H1 (cell line): Measurements from ENCODE around the gene MRPL28. TPM values are rescaled to one million over a fixed set of nuclear protein-coding genes. Genes with fewer than 3 reads are reported as not detected.
A peak's percentile ranks its signal among the peaks of the same experiment; 100 is the strongest.

ENCODE experiments used
- CTCF ChIA-PET: fragments of 300-600 bp; sonication (Branson Sonifier 250); formaldehyde crosslinking; loops from one replicate; lab custom pipeline; 2021; ENCODE audit not compliant: partially characterized antibody; lab: Charles Lee
- POLR2A ChIA-PET: fragments of 300-600 bp; sonication (Branson Sonifier 250); formaldehyde crosslinking; loops from one replicate; lab custom pipeline; 2021; ENCODE audit warnings: inconsistent platforms; ENCODE audit not compliant: partially characterized antibody; lab: Charles Lee
- DNase-seq, 2 experiments: peaks; one replicate each; pipeline versions ENCODE4 v3.0.0 to v3.0.0-alpha.2; 2010 to 2022; ENCODE audit warnings: low spot score in 2 of 2, low read depth in 1 of 2, mixed read lengths in 1 of 2
- FAIRE-seq: peaks from 2 replicates; lab custom pipeline; 2011; peaks lifted over from hg19 to GRCh38; lab: Jason Lieb, UNC
- H2AFZ ChIP-seq: 2 replicates; pipeline ENCODE4 v1.8.1; 2012; ENCODE audit warnings: low read length, inconsistent platforms
- H2AK5ac ChIP-seq: 2 replicates; pipeline ENCODE4 v1.6.1; 2013; ENCODE audit warnings: low read depth, low read length
- H2BK120ac ChIP-seq: replicated peaks from 2 replicates; pipeline ENCODE3; 2013; ENCODE audit warnings: low read depth, low read length, inconsistent platforms
- H2BK12ac ChIP-seq: 2 replicates; pipeline ENCODE4 v1.6.1; 2013; ENCODE audit warnings: low read depth, low read length
- H2BK15ac ChIP-seq: 2 replicates; pipeline ENCODE4 v1.6.1; 2013; ENCODE audit warnings: low read length
- H2BK20ac ChIP-seq: 2 replicates; pipeline ENCODE4 v1.6.1; 2013; ENCODE audit warnings: low read length
- H2BK5ac ChIP-seq: 2 replicates; pipeline ENCODE4 v1.6.1; 2013; ENCODE audit warnings: low read depth, low read length
- H3K14ac ChIP-seq: 2 replicates; pipeline ENCODE4 v1.6.1; 2013; ENCODE audit warnings: inconsistent platforms; ENCODE audit not compliant: insufficient read length
- H3K18ac ChIP-seq: 2 replicates; pipeline ENCODE4 v1.6.1; 2013; ENCODE audit warnings: low read length; ENCODE audit errors: extremely low read depth
- H3K23ac ChIP-seq: 2 replicates; pipeline ENCODE4 v1.6.1; 2013; ENCODE audit warnings: inconsistent platforms; ENCODE audit not compliant: insufficient read length
- H3K23me2 ChIP-seq: 2 replicates; pipeline ENCODE4 v1.6.1; 2013; ENCODE audit warnings: low read depth, low read length
- H3K27ac ChIP-seq: 2 replicates; pipeline ENCODE4 v1.6.1; 2011; ENCODE audit warnings: low read depth, low read length, inconsistent platforms
- H3K27me3 ChIP-seq, 4 experiments: replicated peaks in 1 of 4; 1 replicate in 1 of 4; 2 replicates in 3 of 4; pipeline versions ENCODE4 v1.6.1 to v1.8.1; 2011 to 2013; ENCODE audit warnings: low read length in 3 of 4, mild to moderate bottlenecking in 3 of 4, inconsistent platforms in 2 of 4, mixed read lengths in 2 of 4, moderate library complexity in 1 of 4; ENCODE audit not compliant: control insufficient read depth in 3 of 4, insufficient read depth in 3 of 4; ENCODE audit errors: extremely low read depth in 1 of 4
- H3K36me3 ChIP-seq, 4 experiments: 2 replicates each; pipeline versions ENCODE4 v1.6.1 to v1.8.1; 2011 to 2013; ENCODE audit warnings: mild to moderate bottlenecking in 4 of 4, low read length in 3 of 4, moderate library complexity in 2 of 4, control low read depth in 1 of 4, inconsistent platforms in 1 of 4; ENCODE audit not compliant: insufficient read depth in 4 of 4, control insufficient read depth in 2 of 4
- H3K4ac ChIP-seq: replicated peaks from 2 replicates; pipeline ENCODE3; 2013; ENCODE audit warnings: low read length, low read depth, mixed read lengths, inconsistent platforms; ENCODE audit not compliant: insufficient read length
- H3K4me1 ChIP-seq, 4 experiments: replicated peaks in 1 of 4; 1 replicate in 1 of 4; 2 replicates in 3 of 4; pipeline versions ENCODE4 v1.6.1 to v1.8.1; 2011 to 2013; ENCODE audit warnings: low read length in 3 of 4, inconsistent platforms in 2 of 4, mixed read lengths in 1 of 4; ENCODE audit not compliant: insufficient read depth in 4 of 4, control insufficient read depth in 3 of 4
- H3K4me2 ChIP-seq, 2 experiments: 2 replicates each; pipeline versions ENCODE4 v1.6.1 to v1.8.1; 2011 to 2013; ENCODE audit warnings: low read depth in 2 of 2, low read length in 2 of 2, control low read depth in 1 of 2, inconsistent platforms in 1 of 2, mild to moderate bottlenecking in 1 of 2; ENCODE audit not compliant: insufficient read depth in 1 of 2
- H3K4me3 ChIP-seq, 4 experiments: fragments of 200-600, 300-600 bp in 1 of 4; sonication (generic), shearing (Covaris generic), sonication (Bioruptor Twin) in 1 of 4; 2 replicates each; pipeline versions ENCODE4 v1.5.1 to v1.8.1; 2011 to 2016; ENCODE audit warnings: low read length in 4 of 4, low read depth in 3 of 4, control low read depth in 2 of 4, inconsistent platforms in 2 of 4, mild to moderate bottlenecking in 2 of 4, mixed read lengths in 1 of 4, moderate library complexity in 1 of 4; ENCODE audit not compliant: insufficient read depth in 2 of 4; ENCODE audit errors: extremely low read depth in 1 of 4
- H3K56ac ChIP-seq: replicated peaks from 2 replicates; pipeline ENCODE3; 2013; ENCODE audit warnings: low read depth, mild to moderate bottlenecking, mixed read lengths, low read length, inconsistent platforms; ENCODE audit not compliant: insufficient read length
- H3K79me1 ChIP-seq: 2 replicates; pipeline ENCODE4 v1.6.1; 2013; ENCODE audit warnings: low read depth, low read length, control low read depth
- H3K79me2 ChIP-seq, 2 experiments: 2 replicates each; pipeline versions ENCODE4 v1.6.1 to v1.8.1; 2012 to 2013; ENCODE audit warnings: low read length in 2 of 2, mild to moderate bottlenecking in 2 of 2, inconsistent platforms in 1 of 2; ENCODE audit not compliant: insufficient read depth in 2 of 2, control insufficient read depth in 1 of 2
- H3K9ac ChIP-seq, 4 experiments: replicated peaks in 1 of 4; 1 replicate in 1 of 4; 2 replicates in 3 of 4; pipeline versions ENCODE4 v1.6.1 to v1.8.1; 2011 to 2013; ENCODE audit warnings: low read depth in 3 of 4, low read length in 3 of 4, control low read depth in 2 of 4, mild to moderate bottlenecking in 2 of 4, moderate library complexity in 2 of 4, inconsistent platforms in 1 of 4; ENCODE audit errors: extremely low read depth in 1 of 4
- H3K9me3 ChIP-seq, 2 experiments: 2 replicates each; pipeline versions ENCODE4 v1.6.1 to v1.8.1; 2012 to 2013; ENCODE audit warnings: mild to moderate bottlenecking in 2 of 2, moderate library complexity in 2 of 2, control low read depth in 1 of 2, inconsistent platforms in 1 of 2, low read depth in 1 of 2, low read length in 1 of 2, mixed read lengths in 1 of 2; ENCODE audit not compliant: insufficient read depth in 2 of 2
- H4K20me1 ChIP-seq, 2 experiments: replicated peaks in 1 of 2; 2 replicates each; pipeline versions ENCODE3 to v1.8.1; 2011 to 2013; ENCODE audit warnings: inconsistent platforms in 2 of 2, low read length in 2 of 2, mild to moderate bottlenecking in 1 of 2; ENCODE audit not compliant: insufficient read depth in 2 of 2, control insufficient read depth in 1 of 2
- H4K5ac ChIP-seq: 2 replicates; pipeline ENCODE4 v1.6.1; 2013; ENCODE audit warnings: low read length, low read depth, mixed read lengths, inconsistent platforms; ENCODE audit not compliant: insufficient read length
- H4K8ac ChIP-seq: 2 replicates; pipeline ENCODE4 v1.8.0; 2013; ENCODE audit warnings: mild to moderate bottlenecking, moderate library complexity, low read length, inconsistent platforms; ENCODE audit not compliant: insufficient read depth; ENCODE audit errors: extremely low read depth
- H4K91ac ChIP-seq: replicated peaks from 2 replicates; pipeline ENCODE3; 2013; ENCODE audit warnings: low read length, mixed read lengths, inconsistent platforms; ENCODE audit not compliant: insufficient read length
- CBX5 ChIP-seq: fragments of 300-800, 300-1000 bp; sonication (generic); IDR thresholded peaks from 2 replicates; pipeline ENCODE4 v1.7.1; 2016; ENCODE audit warnings: antibody characterized with exemption, low read length, low read depth
- GABPA ChIP-seq: IDR thresholded peaks from 2 replicates; pipeline ENCODE4 v1.6.1; 2011; ENCODE audit warnings: mild to moderate bottlenecking, low read length, moderate library complexity, borderline replicate concordance; ENCODE audit not compliant: insufficient read depth
- NRF1 ChIP-seq: IDR thresholded peaks from 2 replicates; pipeline ENCODE4 v1.6.1; 2011; ENCODE audit warnings: mild to moderate bottlenecking, low read depth, low read length, improper control_type of control experiment
- PHF8 ChIP-seq: fragments of 200-600 bp; sonication (generic); conservative IDR thresholded peaks from 2 replicates; pipeline ENCODE4 v1.7.1; 2012; ENCODE audit warnings: low read depth, mild to moderate bottlenecking, inconsistent platforms, low read length, moderate library complexity
- SAP30 ChIP-seq: fragments of 300-600 bp; sonication (generic); IDR thresholded peaks from 2 replicates; pipeline ENCODE4 v1.7.1; 2012; ENCODE audit warnings: low read length, moderate library complexity, mild to moderate bottlenecking, inconsistent platforms; ENCODE audit not compliant: insufficient read depth, insufficient replicate concordance
- WGBS, 2 experiments: shearing (Covaris generic) in 1 of 2; methylation state at CpG; one replicate each; pipeline versions ENCODE4 v1.1.6 to v1.1.7; 2013 to 2015; ENCODE audit warnings: low lambda C conversion rate in 2 of 2, mixed read lengths in 2 of 2, inconsistent platforms in 1 of 2, low coverage in 1 of 2, missing lambda C conversion rate in 1 of 2; ENCODE audit not compliant: insufficient replicate concordance in 2 of 2, insufficient coverage in 1 of 2, insufficient read length in 1 of 2; ENCODE audit errors: extremely low coverage in 1 of 2, missing lambda C conversion rate in 1 of 2; 5-methylcytosine and 5-hydroxymethylcytosine counted together
- polyA plus RNA-seq, 7 experiments: library from polyadenylated mRNA; depleted of rRNA in 3 of 7; stranded (reverse) in 5 of 7; unstranded in 2 of 7; fragments of >200 nt in 5 of 7; fragments of 200-250 nt in 2 of 7; gene quantifications; 1 replicate in 5 of 7; 2 replicates in 1 of 7; 4 replicates in 1 of 7; pipeline versions ENCODE4 v1.2.1 to v1.2.3, GENCODE V29; 2011 to 2013; ENCODE audit warnings: missing spikeins in 2 of 7, mixed read lengths in 2 of 7
- total RNA-seq: library from RNA; stranded (reverse); fragmentation: NEBNext Ultra II Directional; extraction: Animal tissue kit (Norgen Biotek cat#: 25700); gene quantifications from 2 replicates; pipeline ENCODE4 v1.2.1, GENCODE V29; 2021
- TF ChIP-seq, protein P1 (sequence below): IDR thresholded peaks from 2 replicates; pipeline ENCODE4 v1.6.1; 2012; ENCODE audit warnings: inconsistent platforms

The MRPL28 gene
- total and polyA plus RNA-seq, 2 of the 8 experiments (the other 6 are each of a cell fraction or from before 2014, with no cell fraction given): 88.9 to 188 TPM

DNA sequence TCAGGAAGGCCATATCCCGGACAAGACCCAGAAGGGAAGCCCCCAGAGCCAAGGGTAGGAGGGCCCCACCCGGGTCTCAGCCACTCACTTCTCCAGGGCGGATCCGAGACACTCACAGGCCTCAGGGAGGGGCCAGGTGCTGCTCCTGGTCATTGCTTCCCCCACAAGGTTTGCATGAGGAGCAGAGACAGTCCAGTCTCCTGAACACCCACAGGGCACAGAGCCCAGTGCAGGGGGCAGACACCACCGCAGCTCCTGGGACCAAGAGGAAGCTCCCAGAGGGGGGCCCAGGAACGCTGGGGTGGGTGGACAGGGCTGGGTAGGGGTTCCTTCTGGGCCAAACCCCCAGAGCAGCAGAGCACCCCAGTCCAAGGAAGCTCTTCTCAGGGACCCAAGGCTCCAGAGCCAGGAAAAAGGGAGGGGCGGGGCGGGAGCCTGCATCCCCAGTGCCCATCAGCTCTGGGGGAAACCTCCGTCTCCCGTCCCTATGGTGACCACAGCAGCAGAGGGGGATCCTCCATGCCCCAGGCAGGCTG, 709 bp upstream of the MRPL28 start:
- no peaks in the 10 kb centered on the region for H3K27me3 ChIP-seq
- H3K23ac ChIP-seq: no peak overlapping the region
- peaks cover 20 to 58% (median 45%) of the 10 kb centered on the region in 4 experiments for H3K36me3 ChIP-seq
- H4K20me1 ChIP-seq: peaks cover 8 to 33% of the 10 kb centered on the region in 2 experiments
- no peak overlapping the region for H4K8ac ChIP-seq
- peak overlapping the region in 1 of 2 experiments; percentile 30; a peak in 1 of 4 replicates for H3K4me2 ChIP-seq
- H3K9me3 ChIP-seq: no peaks in the 10 kb centered on the region
- H3K79me2 ChIP-seq: no peaks in the 10 kb centered on the region; a peak in 1 of 4 replicates
- no peak overlapping the region for H2BK120ac ChIP-seq
- no peak overlapping the region for H4K5ac ChIP-seq
- no peak overlapping the region for H2BK15ac ChIP-seq
- H3K23me2 ChIP-seq: no peaks in the 10 kb centered on the region; the same call in 1 of the 2 replicates
- ChIA-PET CTCF (interaction anchor here (0.9 to 1.8 kb wide), 11 partner anchors 9 to 342 kb away, joined by 3 to 5 read pairs (median 3); no protein-coding TSS in a partner anchor), POLR2A (interaction anchor here (0.6 to 2.5 kb wide), 12 partner anchors 8 to 378 kb away, joined by 3 to 11 read pairs (median 4); no protein-coding TSS in a partner anchor)
- H2BK12ac ChIP-seq: no peak overlapping the region
- no peak overlapping the region for H3K9ac ChIP-seq
- H3K4ac ChIP-seq: no peak overlapping the region
- no peak overlapping the region for H4K91ac ChIP-seq
- TF ChIP-seq NRF1: no peak
- no peak for TF ChIP-seq SAP30
- TF ChIP-seq CBX5: no peak
- TF ChIP-seq, protein P1, sequence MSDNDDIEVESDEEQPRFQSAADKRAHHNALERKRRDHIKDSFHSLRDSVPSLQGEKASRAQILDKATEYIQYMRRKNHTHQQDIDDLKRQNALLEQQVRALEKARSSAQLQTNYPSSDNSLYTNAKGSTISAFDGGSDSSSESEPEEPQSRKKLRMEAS: no peak
- no peak for TF ChIP-seq GABPA
- TF ChIP-seq PHF8: no peak
- H3K27ac ChIP-seq: no peak overlapping the region
- H3K4me3 ChIP-seq: peak overlapping the region in 1 of 4 experiments; percentile 60; a peak in 4 of 8 replicates
- H3K79me1 ChIP-seq: no peaks in the 10 kb centered on the region; the same call in 1 of the 2 replicates
- WGBS, 2 experiments: 78% methylated on average over 5 of the region's 10 CpGs; no CpG with 5 or more reads in 1 of the 2 experiments
- H3K56ac ChIP-seq: no peak overlapping the region
- H2AFZ ChIP-seq: no peak overlapping the region
- H3K4me1 ChIP-seq: peaks cover 0 to 10% (median 9%) of the 10 kb centered on the region in 4 experiments; a peak in 5 of 7 replicates
- no peak overlapping the region for H2AK5ac ChIP-seq
- H2BK5ac ChIP-seq: no peak overlapping the region; the same call in 1 of the 2 replicates
- no peak overlapping the region for H2BK20ac ChIP-seq
- H3K14ac ChIP-seq: no peak overlapping the region
- no peak overlapping the region for H3K18ac ChIP-seq
- no peak for FAIRE-seq
- peak in 1 of 2 experiments; percentile 61 for DNase-seq
